GM23338 (cell line): ENCODE results near the gene GPR78.
"Not testable (repeated sequence)": the region's sequence is repeated elsewhere in the genome, so short reads cannot be mapped to it uniquely, and the experiment has no call there.

Experiments used
- CREB1 ChIP-seq: fragments of 250-450 bp; sonication (Bioruptor Pico); IDR thresholded peaks from 2 replicates; pipeline ENCODE4 v1.5.0; 2020; ENCODE audit warnings: low read depth, mild to moderate bottlenecking, moderate library complexity
- EZH2 ChIP-seq: fragments of 200-600 bp; sonication (generic); IDR thresholded peaks from one replicate; pipeline ENCODE4 v1.8.0; 2017; ENCODE audit warnings: antibody characterized with exemption, mild to moderate bottlenecking, low read depth; ENCODE audit not compliant: unreplicated experiment
- EZH2phosphoT487 ChIP-seq: fragments of 200-600 bp; sonication (generic); IDR thresholded peaks from one replicate; pipeline ENCODE4 v1.8.1; 2018; ENCODE audit warnings: antibody characterized with exemption; ENCODE audit not compliant: unreplicated experiment
- JUNB ChIP-seq: IDR thresholded peaks from one replicate; pipeline ENCODE4 v1.6.1; 2016; ENCODE audit warnings: antibody characterized with exemption; ENCODE audit not compliant: unreplicated experiment
- POLR2AphosphoS5 ChIP-seq: IDR thresholded peaks from 2 replicates; pipeline ENCODE4 v1.6.1; 2016; ENCODE audit warnings: antibody characterized with exemption, low read depth
- STAT1 ChIP-seq: IDR thresholded peaks from one replicate; pipeline ENCODE4 v1.6.1; 2016; ENCODE audit warnings: antibody characterized with exemption; ENCODE audit not compliant: unreplicated experiment
- TF ChIP-seq, protein P1 (sequence below), 2 experiments: fragments of 200-600 bp in 1 of 2; sonication (generic) in 1 of 2; conservative IDR thresholded peaks; 2 replicates each; pipeline versions ENCODE4 v1.5.1 to v1.6.1; 2016 to 2017; ENCODE audit warnings: antibody characterized with exemption in 2 of 2, low read depth in 2 of 2, mild to moderate bottlenecking in 2 of 2, moderate library complexity in 1 of 2
- TF ChIP-seq, protein P2 (sequence below): IDR thresholded peaks from one replicate; pipeline ENCODE4 v1.6.1; 2018; ENCODE audit warnings: antibody characterized with exemption; ENCODE audit not compliant: unreplicated experiment
- TF ChIP-seq, protein P3 (sequence below): IDR thresholded peaks from 2 replicates; pipeline ENCODE4 v1.6.1; 2016; ENCODE audit warnings: antibody characterized with exemption

DNA sequence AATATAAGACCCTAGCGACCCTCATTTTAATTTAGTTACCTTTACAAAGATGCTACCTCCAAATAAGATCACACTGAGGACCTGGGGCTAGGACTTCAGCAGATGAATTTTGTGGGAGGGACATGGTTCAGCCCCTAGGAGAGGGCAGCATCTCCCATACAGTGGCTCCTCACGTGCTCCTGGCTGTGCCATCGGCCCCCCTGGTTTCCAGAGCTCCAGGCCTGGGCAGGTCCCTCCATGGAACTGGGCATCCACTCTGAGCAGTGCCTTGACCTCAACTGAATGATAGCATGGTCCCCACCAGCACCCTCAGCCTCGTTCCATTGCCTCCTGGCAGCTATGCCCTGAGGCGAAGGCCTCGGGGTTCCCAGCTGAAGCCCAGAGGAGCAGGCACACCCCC, 51.7 kb downstream of the GPR78 start:
- TF ChIP-seq, protein P1, sequence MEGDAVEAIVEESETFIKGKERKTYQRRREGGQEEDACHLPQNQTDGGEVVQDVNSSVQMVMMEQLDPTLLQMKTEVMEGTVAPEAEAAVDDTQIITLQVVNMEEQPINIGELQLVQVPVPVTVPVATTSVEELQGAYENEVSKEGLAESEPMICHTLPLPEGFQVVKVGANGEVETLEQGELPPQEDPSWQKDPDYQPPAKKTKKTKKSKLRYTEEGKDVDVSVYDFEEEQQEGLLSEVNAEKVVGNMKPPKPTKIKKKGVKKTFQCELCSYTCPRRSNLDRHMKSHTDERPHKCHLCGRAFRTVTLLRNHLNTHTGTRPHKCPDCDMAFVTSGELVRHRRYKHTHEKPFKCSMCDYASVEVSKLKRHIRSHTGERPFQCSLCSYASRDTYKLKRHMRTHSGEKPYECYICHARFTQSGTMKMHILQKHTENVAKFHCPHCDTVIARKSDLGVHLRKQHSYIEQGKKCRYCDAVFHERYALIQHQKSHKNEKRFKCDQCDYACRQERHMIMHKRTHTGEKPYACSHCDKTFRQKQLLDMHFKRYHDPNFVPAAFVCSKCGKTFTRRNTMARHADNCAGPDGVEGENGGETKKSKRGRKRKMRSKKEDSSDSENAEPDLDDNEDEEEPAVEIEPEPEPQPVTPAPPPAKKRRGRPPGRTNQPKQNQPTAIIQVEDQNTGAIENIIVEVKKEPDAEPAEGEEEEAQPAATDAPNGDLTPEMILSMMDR (conservative IDR thresholded peaks at IDR 0.05; ENCODE audit: low read depth in 2 of 2), result not testable (repeated sequence)
- not testable (repeated sequence) for TF ChIP-seq EZH2phosphoT487; EZH2; JUNB; POLR2AphosphoS5; CREB1 (CRISPR knock-in tag); STAT1
- TF ChIP-seq, protein P2, sequence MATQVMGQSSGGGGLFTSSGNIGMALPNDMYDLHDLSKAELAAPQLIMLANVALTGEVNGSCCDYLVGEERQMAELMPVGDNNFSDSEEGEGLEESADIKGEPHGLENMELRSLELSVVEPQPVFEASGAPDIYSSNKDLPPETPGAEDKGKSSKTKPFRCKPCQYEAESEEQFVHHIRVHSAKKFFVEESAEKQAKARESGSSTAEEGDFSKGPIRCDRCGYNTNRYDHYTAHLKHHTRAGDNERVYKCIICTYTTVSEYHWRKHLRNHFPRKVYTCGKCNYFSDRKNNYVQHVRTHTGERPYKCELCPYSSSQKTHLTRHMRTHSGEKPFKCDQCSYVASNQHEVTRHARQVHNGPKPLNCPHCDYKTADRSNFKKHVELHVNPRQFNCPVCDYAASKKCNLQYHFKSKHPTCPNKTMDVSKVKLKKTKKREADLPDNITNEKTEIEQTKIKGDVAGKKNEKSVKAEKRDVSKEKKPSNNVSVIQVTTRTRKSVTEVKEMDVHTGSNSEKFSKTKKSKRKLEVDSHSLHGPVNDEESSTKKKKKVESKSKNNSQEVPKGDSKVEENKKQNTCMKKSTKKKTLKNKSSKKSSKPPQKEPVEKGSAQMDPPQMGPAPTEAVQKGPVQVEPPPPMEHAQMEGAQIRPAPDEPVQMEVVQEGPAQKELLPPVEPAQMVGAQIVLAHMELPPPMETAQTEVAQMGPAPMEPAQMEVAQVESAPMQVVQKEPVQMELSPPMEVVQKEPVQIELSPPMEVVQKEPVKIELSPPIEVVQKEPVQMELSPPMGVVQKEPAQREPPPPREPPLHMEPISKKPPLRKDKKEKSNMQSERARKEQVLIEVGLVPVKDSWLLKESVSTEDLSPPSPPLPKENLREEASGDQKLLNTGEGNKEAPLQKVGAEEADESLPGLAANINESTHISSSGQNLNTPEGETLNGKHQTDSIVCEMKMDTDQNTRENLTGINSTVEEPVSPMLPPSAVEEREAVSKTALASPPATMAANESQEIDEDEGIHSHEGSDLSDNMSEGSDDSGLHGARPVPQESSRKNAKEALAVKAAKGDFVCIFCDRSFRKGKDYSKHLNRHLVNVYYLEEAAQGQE, result not testable (repeated sequence)
- TF ChIP-seq, protein P3, sequence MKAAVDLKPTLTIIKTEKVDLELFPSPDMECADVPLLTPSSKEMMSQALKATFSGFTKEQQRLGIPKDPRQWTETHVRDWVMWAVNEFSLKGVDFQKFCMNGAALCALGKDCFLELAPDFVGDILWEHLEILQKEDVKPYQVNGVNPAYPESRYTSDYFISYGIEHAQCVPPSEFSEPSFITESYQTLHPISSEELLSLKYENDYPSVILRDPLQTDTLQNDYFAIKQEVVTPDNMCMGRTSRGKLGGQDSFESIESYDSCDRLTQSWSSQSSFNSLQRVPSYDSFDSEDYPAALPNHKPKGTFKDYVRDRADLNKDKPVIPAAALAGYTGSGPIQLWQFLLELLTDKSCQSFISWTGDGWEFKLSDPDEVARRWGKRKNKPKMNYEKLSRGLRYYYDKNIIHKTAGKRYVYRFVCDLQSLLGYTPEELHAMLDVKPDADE, result not testable (repeated sequence)
